H9 (cell line): ENCODE results near the gene IFIT1. TPM values are rescaled to one million over a fixed set of nuclear protein-coding genes. Genes with fewer than 3 reads are reported as not detected.

Source experiments
- DNase-seq: peaks from one replicate; pipeline ENCODE4 v3.0.0-alpha.2; 2017
- H2AFZ ChIP-seq: one replicate; pipeline ENCODE4 v1.6.1; 2013; ENCODE audit warnings: mild to moderate bottlenecking, low read length, control low read depth, moderate library complexity
- H2AK5ac ChIP-seq: 2 replicates; pipeline ENCODE4 v1.6.1; 2013; ENCODE audit warnings: low read length, control low read depth, mixed read lengths; ENCODE audit not compliant: insufficient read length
- H2BK120ac ChIP-seq: one replicate; pipeline ENCODE4 v1.6.1; 2013; ENCODE audit warnings: low read depth, mild to moderate bottlenecking, low read length, control low read depth, inconsistent platforms; ENCODE audit not compliant: poor library complexity, severe bottlenecking
- H2BK12ac ChIP-seq: 2 replicates; pipeline ENCODE4 v1.6.1; 2013; ENCODE audit warnings: low read length, control low read depth, mixed read lengths, low read depth; ENCODE audit not compliant: insufficient read length
- H2BK15ac ChIP-seq: 2 replicates; pipeline ENCODE4 v1.6.1; 2013; ENCODE audit warnings: low read depth, low read length, control low read depth
- H2BK20ac ChIP-seq: one replicate; pipeline ENCODE4 v1.6.1; 2013; ENCODE audit warnings: low read depth, mild to moderate bottlenecking, low read length, control low read depth, inconsistent platforms; ENCODE audit not compliant: poor library complexity, severe bottlenecking
- H2BK5ac ChIP-seq: 2 replicates; pipeline ENCODE4 v1.6.1; 2013; ENCODE audit warnings: low read length, control low read depth, mixed read lengths; ENCODE audit not compliant: insufficient read length
- H3K14ac ChIP-seq: 2 replicates; pipeline ENCODE4 v1.6.1; 2013; ENCODE audit warnings: low read length, control low read depth; ENCODE audit not compliant: insufficient read depth
- H3K18ac ChIP-seq: 2 replicates; pipeline ENCODE4 v1.6.1; 2013; ENCODE audit warnings: low read depth, mild to moderate bottlenecking, mixed read lengths, low read length, control low read depth; ENCODE audit not compliant: insufficient read length
- H3K23ac ChIP-seq: 2 replicates; pipeline ENCODE4 v1.6.1; 2013; ENCODE audit warnings: low read length, control low read depth, mixed read lengths, low read depth; ENCODE audit not compliant: insufficient read length
- H3K23me2 ChIP-seq: 2 replicates; pipeline ENCODE4 v1.6.1; 2013; ENCODE audit warnings: low read depth, mild to moderate bottlenecking, mixed read lengths, low read length, control low read depth; ENCODE audit not compliant: insufficient read length, poor library complexity, severe bottlenecking
- H3K27ac ChIP-seq: 2 replicates; pipeline ENCODE4 v1.5.1; 2013; ENCODE audit warnings: low read length, control low read depth, mixed read lengths, low read depth; ENCODE audit not compliant: insufficient read length
- H3K27me3 ChIP-seq: 2 replicates; pipeline ENCODE4 v1.6.1; 2013; ENCODE audit warnings: low read length, control low read depth, inconsistent platforms; ENCODE audit not compliant: insufficient read depth
- H3K4ac ChIP-seq: 2 replicates; pipeline ENCODE4 v1.6.1; 2013; ENCODE audit warnings: low read depth, mild to moderate bottlenecking, control low read depth, inconsistent platforms, low read length, moderate library complexity
- H3K4me1 ChIP-seq: 2 replicates; pipeline ENCODE4 v1.6.1; 2013; ENCODE audit warnings: low read length, control low read depth, inconsistent platforms; ENCODE audit not compliant: insufficient read depth
- H3K4me2 ChIP-seq: 2 replicates; pipeline ENCODE4 v1.6.1; 2013; ENCODE audit warnings: low read length, control low read depth, mixed read lengths; ENCODE audit not compliant: insufficient read length, insufficient read depth
- H3K56ac ChIP-seq: 2 replicates; pipeline ENCODE4 v1.6.1; 2013; ENCODE audit warnings: low read depth, mild to moderate bottlenecking, mixed read lengths, low read length, control low read depth; ENCODE audit not compliant: insufficient read length
- H3K79me1 ChIP-seq: 2 replicates; pipeline ENCODE4 v1.6.1; 2013; ENCODE audit warnings: low read depth, mild to moderate bottlenecking, moderate library complexity, low read length, control low read depth, inconsistent platforms; ENCODE audit not compliant: insufficient read depth, poor library complexity, severe bottlenecking
- H3K79me2 ChIP-seq: 2 replicates; pipeline ENCODE4 v1.6.1; 2013; ENCODE audit warnings: low read length, control low read depth, inconsistent platforms; ENCODE audit not compliant: insufficient read depth
- H3K9ac ChIP-seq: 2 replicates; pipeline ENCODE4 v1.6.1; 2013; ENCODE audit warnings: low read length, control low read depth, mixed read lengths; ENCODE audit not compliant: insufficient read length; ENCODE audit errors: extremely low read depth
- H3K9me3 ChIP-seq: one replicate; pipeline ENCODE4 v1.6.1; 2013; ENCODE audit warnings: low read depth, low read length, inconsistent platforms; ENCODE audit not compliant: control insufficient read depth
- H3T11ph ChIP-seq: one replicate; pipeline ENCODE4 v1.6.1; 2013; ENCODE audit warnings: mild to moderate bottlenecking, low read length, control low read depth, inconsistent platforms
- H4K20me1 ChIP-seq: one replicate; pipeline ENCODE4 v1.6.1; 2013; ENCODE audit not compliant: control insufficient read depth, insufficient read length, insufficient read depth
- H4K5ac ChIP-seq: 2 replicates; pipeline ENCODE4 v1.6.1; 2013; ENCODE audit warnings: low read depth, mild to moderate bottlenecking, mixed read lengths, low read length, control low read depth; ENCODE audit not compliant: insufficient read length
- H4K8ac ChIP-seq: replicated peaks from 2 replicates; pipeline ENCODE4 v1.6.1; 2013; ENCODE audit warnings: low read length, control low read depth, mixed read lengths, low read depth; ENCODE audit not compliant: insufficient read length
- H4K91ac ChIP-seq: 2 replicates; pipeline ENCODE4 v1.6.1; 2013; ENCODE audit warnings: low read depth, mild to moderate bottlenecking, moderate library complexity, mixed read lengths, low read length, control low read depth; ENCODE audit not compliant: insufficient read length
- H3K27ac Mint-ChIP-seq, 3 experiments: 2 replicates in 2 of 3; 3 replicates in 1 of 3; pipeline ENCODE4 v1.8.0; 2020 to 2021; ENCODE audit warnings: mixed read lengths in 3 of 3, mild to moderate bottlenecking in 1 of 3, moderate library complexity in 1 of 3
- H3K27me3 Mint-ChIP-seq: 2 replicates; pipeline ENCODE4 v1.8.0; 2021; ENCODE audit warnings: low read depth, mild to moderate bottlenecking, moderate library complexity, mixed read lengths
- H3K36me3 Mint-ChIP-seq, 3 experiments: 2 replicates in 2 of 3; 3 replicates in 1 of 3; pipeline ENCODE4 v1.8.0; 2020 to 2021; ENCODE audit warnings: low read depth in 3 of 3, mixed read lengths in 3 of 3; ENCODE audit not compliant: insufficient read depth in 1 of 3
- H3K4me1 Mint-ChIP-seq, 2 experiments: 2 replicates each; pipeline ENCODE4 v1.8.0; 2020; ENCODE audit warnings: mixed read lengths in 2 of 2
- H3K4me3 Mint-ChIP-seq, 2 experiments: 2 replicates in 1 of 2; 3 replicates in 1 of 2; pipeline ENCODE4 v1.8.0; 2020 to 2021; ENCODE audit warnings: mild to moderate bottlenecking in 2 of 2, mixed read lengths in 2 of 2, moderate library complexity in 1 of 2
- H3K9me3 Mint-ChIP-seq, 2 experiments: 2 replicates in 1 of 2; 3 replicates in 1 of 2; pipeline ENCODE4 v1.8.0; 2020; ENCODE audit warnings: mild to moderate bottlenecking in 2 of 2, mixed read lengths in 2 of 2, moderate library complexity in 1 of 2
- CTCF ChIP-seq: fragments of 200-600 bp; sonication (generic); conservative IDR thresholded peaks from 3 replicates; pipeline ENCODE4 v1.8.0; 2021; ENCODE audit warnings: antibody characterized with exemption, mild to moderate bottlenecking
- WGBS: extraction: QIAGEN DNeasy Blood & Tissue Kit; methylation state at CpG from one replicate; pipeline ENCODE4 v1.1.7; 2013; ENCODE audit warnings: missing lambda C conversion rate, low lambda C conversion rate, mixed read lengths; ENCODE audit not compliant: insufficient read length; ENCODE audit errors: extremely low coverage; 5-methylcytosine and 5-hydroxymethylcytosine counted together
- total RNA-seq: library from RNA; stranded (reverse); gene quantifications from 2 replicates; pipeline ENCODE4 v1.2.1, GENCODE V29; 2021

Gene IFIT1
- total RNA-seq, 1 experiment from 2014 or later = 1.2 TPM

- TF ChIP-seq CTCF = no peak
- no peak overlapping the region for H2AK5ac ChIP-seq
Observed at GRCh38 chr10:89414879-89415821, 22.7 kb downstream of the IFIT1 start.

More at GRCh38 chr10:89414879-89415821, 22.7 kb downstream of the IFIT1 start:
- Mint-ChIP-seq H3K36me3 (peaks cover 3 to 11% (median 9%) of the 10 kb centered on the region in 3 experiments; a peak in 6 of 7 replicates), H3K4me3 (peak overlapping the region; percentile 89 to 93), H3K9me3 (peaks cover 2 to 9% of the 10 kb centered on the region in 2 experiments; a peak in 3 of 5 replicates), H3K27ac (no peak overlapping the region), H3K4me1 (peaks cover 19 to 24% of the 10 kb centered on the region in 2 experiments), H3K27me3 (peaks cover 27% of the 10 kb centered on the region)
- Histone ChIP-seq H2BK5ac (no peak overlapping the region), H3K9ac (no peak overlapping the region), H3K23ac (no peak overlapping the region), H2BK12ac (no peak overlapping the region), H3K27me3 (peaks cover 2% of the 10 kb centered on the region; the same call in 1 of the 2 replicates), H2AFZ (peak overlapping the region; percentile 45), H3K79me1 (no peaks in the 10 kb centered on the region), H3K23me2 (peaks cover 9% of the 10 kb centered on the region), H4K5ac (no peak overlapping the region), H3T11ph (no peak overlapping the region), H4K91ac (no peak overlapping the region), H3K56ac (no peak overlapping the region), H3K18ac (peak overlapping the region; percentile 61), H2BK15ac (no peak overlapping the region), H3K4ac (no peak overlapping the region), H2BK120ac (no peak overlapping the region), H4K8ac (no peak overlapping the region), H3K9me3 (no peaks in the 10 kb centered on the region), H3K4me1 (no peaks in the 10 kb centered on the region; the same call in 1 of the 2 replicates), H3K79me2 (no peaks in the 10 kb centered on the region), H2BK20ac (no peak overlapping the region), H3K4me2 (peak overlapping the region; percentile 81), H4K20me1 (no peaks in the 10 kb centered on the region), H3K27ac (no peak overlapping the region), H3K14ac (no peak overlapping the region; the same call in 1 of the 2 replicates)
- WGBS = no CpG with 5 or more reads among the region's 66 CpGs
- peak; percentile 56 for DNase-seq
